ENCODE results near the gene BARHL2. TPM values are rescaled to one million over a fixed set of nuclear protein-coding genes. Genes with fewer than 3 reads are reported as not detected.

The BARHL2 gene
- polyA plus RNA-seq, 3 donors, result not detected

- no peak overlapping the region for H3K27ac ChIP-seq (ENCODE audit: low read depth, low read length)
- 5 to 7% (median 6%) methylated on average over 28 of the region's 28 CpGs for WGBS, 3 donors
Measured at GRCh38 chr1:90726425-90726985, 9.4 kb upstream of the BARHL2 start.

GRCh38 chr1:90725657-90726424 lies 8.7 kb upstream of the BARHL2 start:
- no peak overlapping the region for H3K27ac ChIP-seq (ENCODE audit: low read depth, low read length)
- 4 to 6% (median 5%) methylated on average over 44 of the region's 44 CpGs for WGBS, 3 donors

GRCh38 chr1:90724926-90725656 lies 8.0 kb upstream of the BARHL2 start:
- no peak overlapping the region for H3K27ac ChIP-seq (ENCODE audit: low read depth, low read length)
- WGBS, 3 donors, result 2 to 8% (median 7%) methylated on average over 52 of the region's 52 CpGs

GRCh38 chr1:90724361-90724760 lies 7.3 kb upstream of the BARHL2 start:
- 7 to 10% (median 9%) methylated on average over 19 of the region's 19 CpGs for WGBS, 3 donors
- H3K27ac ChIP-seq (ENCODE audit: low read depth, low read length), result no peak overlapping the region

GRCh38 chr1:90723590-90724108 lies 6.5 kb upstream of the BARHL2 start:
- H3K27ac ChIP-seq (ENCODE audit: low read depth, low read length), result no peak overlapping the region
- WGBS, 3 donors, result 3 to 6% (median 4%) methylated on average over 22 of the region's 22 CpGs

- no peak overlapping the region for H3K27ac ChIP-seq (ENCODE audit: low read depth, low read length)
- 18 to 24% (median 20%) methylated on average over 12 of the region's 12 CpGs for WGBS, 3 donors
Measured at GRCh38 chr1:90722874-90723589, 5.9 kb upstream of the BARHL2 start.

- no peak overlapping the region for H3K27ac ChIP-seq (ENCODE audit: low read depth, low read length)
- WGBS, 3 donors, result 5 to 9% (median 7%) methylated on average over 15 of the region's 15 CpGs
Measured at GRCh38 chr1:90721210-90722194, 4.4 kb upstream of the BARHL2 start.

- 12 to 21% (median 16%) methylated on average over 14 of the region's 14 CpGs for WGBS, 3 donors
- no peak overlapping the region for H3K27ac ChIP-seq (ENCODE audit: low read depth, low read length)
Measured at GRCh38 chr1:90720145-90720636, 3.1 kb upstream of the BARHL2 start.

GRCh38 chr1:90719330-90720144 lies 2.4 kb upstream of the BARHL2 start:
- no peak overlapping the region for H3K27ac ChIP-seq (ENCODE audit: low read depth, low read length)
- WGBS, 3 donors, result 6 to 12% (median 10%) methylated on average over 53 to 55 of the region's 55 CpGs

- WGBS, 3 donors, result 1 to 4% (median 4%) methylated on average over 66 of the region's 66 CpGs
- no peak overlapping the region for H3K27ac ChIP-seq (ENCODE audit: low read depth, low read length)
Measured at GRCh38 chr1:90718411-90719329, 1.6 kb upstream of the BARHL2 start.

GRCh38 chr1:90717665-90718410 lies 736 bp upstream of the BARHL2 start:
- WGBS, 3 donors, result 0 to 4% (median 3%) methylated on average over 64 to 94 of the region's 94 CpGs
- no peak overlapping the region for H3K27ac ChIP-seq (ENCODE audit: low read depth, low read length)

- 3 to 13% (median 9%) methylated on average over 19 to 37 of the region's 37 CpGs for WGBS, 3 donors
- no peak overlapping the region for H3K27ac ChIP-seq (ENCODE audit: low read depth, low read length)
Measured at GRCh38 chr1:90717356-90717664, 208 bp upstream of the BARHL2 start.

GRCh38 chr1:90716243-90716551 lies 905 bp downstream of the BARHL2 start:
- 5 to 11% (median 7%) methylated on average over 15 of the region's 15 CpGs for WGBS, 3 donors
- H3K27ac ChIP-seq (ENCODE audit: low read depth, low read length), result no peak overlapping the region

GRCh38 chr1:90715309-90715708 lies 1.8 kb downstream of the BARHL2 start:
- H3K27ac ChIP-seq (ENCODE audit: low read depth, low read length), result no peak overlapping the region
- 4 to 6% (median 4%) methylated on average over 5 of the region's 5 CpGs for WGBS, 3 donors

GRCh38 chr1:90714521-90714951 lies 2.6 kb downstream of the BARHL2 start:
- 4 to 6% (median 4%) methylated on average over 14 of the region's 14 CpGs for WGBS, 3 donors
- H3K27ac ChIP-seq (ENCODE audit: low read depth, low read length), result no peak overlapping the region

Measured in adipose tissue (tissue), 3 donors.